Measurements from ENCODE around the gene MSI2.
A peak's percentile ranks its signal among the peaks of the same experiment; 100 is the strongest.
"Not testable (repeated sequence)": the region's sequence is repeated elsewhere in the genome, so short reads cannot be mapped to it uniquely, and the experiment has no call there.

Gene MSI2

GRCh38 chr17:57615836-57616757, 359.8 kb downstream of the MSI2 start:
- no peak for TF ChIP-seq CTCF (conservative IDR thresholded peaks at IDR 0.05; ENCODE audit: low read depth, low read length)
- no peak overlapping the region for H3K4me3 ChIP-seq (ENCODE audit: low read depth, low read length)
- DNase-seq (ENCODE audit: low read depth) = no peak

DNA sequence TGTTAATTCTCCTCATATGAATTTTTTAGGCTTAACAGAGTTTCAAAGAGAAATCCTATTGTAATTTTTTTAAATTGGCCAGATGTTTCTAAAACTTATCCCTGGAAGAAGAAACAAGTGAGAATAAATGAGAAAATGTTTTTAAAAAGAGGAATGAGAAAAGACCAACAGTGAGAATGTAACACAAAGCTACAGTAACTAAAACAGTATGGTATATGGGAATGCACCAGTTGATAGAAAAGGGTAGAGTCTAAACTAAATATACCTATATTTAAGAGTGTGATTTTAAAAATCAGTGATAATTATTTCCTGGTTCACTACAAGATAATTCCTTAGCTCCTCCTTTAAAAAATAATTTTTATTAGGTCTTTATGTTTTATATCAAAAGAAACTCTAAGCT, 360.9 kb downstream of the MSI2 start:
- no peak for DNase-seq (ENCODE audit: low read depth)
- TF ChIP-seq CTCF (conservative IDR thresholded peaks at IDR 0.05; ENCODE audit: low read depth, low read length) = no peak
- H3K4me3 ChIP-seq (ENCODE audit: low read depth, low read length) = no peak overlapping the region

- no peak for TF ChIP-seq CTCF (conservative IDR thresholded peaks at IDR 0.05; ENCODE audit: low read depth, low read length)
- DNase-seq (ENCODE audit: low read depth) = peak; percentile 45
- H3K4me3 ChIP-seq (ENCODE audit: low read depth, low read length) = no peak overlapping the region
These were observed 363.0 kb downstream of the MSI2 start for GRCh38 chr17:57619061-57619937.

- no peak for TF ChIP-seq CTCF (conservative IDR thresholded peaks at IDR 0.05; ENCODE audit: low read depth, low read length)
- no peak for DNase-seq (ENCODE audit: low read depth)
- H3K4me3 ChIP-seq (ENCODE audit: low read depth, low read length) = no peak overlapping the region
These were observed 364.3 kb downstream of the MSI2 start for GRCh38 chr17:57620576-57620975.

DNA sequence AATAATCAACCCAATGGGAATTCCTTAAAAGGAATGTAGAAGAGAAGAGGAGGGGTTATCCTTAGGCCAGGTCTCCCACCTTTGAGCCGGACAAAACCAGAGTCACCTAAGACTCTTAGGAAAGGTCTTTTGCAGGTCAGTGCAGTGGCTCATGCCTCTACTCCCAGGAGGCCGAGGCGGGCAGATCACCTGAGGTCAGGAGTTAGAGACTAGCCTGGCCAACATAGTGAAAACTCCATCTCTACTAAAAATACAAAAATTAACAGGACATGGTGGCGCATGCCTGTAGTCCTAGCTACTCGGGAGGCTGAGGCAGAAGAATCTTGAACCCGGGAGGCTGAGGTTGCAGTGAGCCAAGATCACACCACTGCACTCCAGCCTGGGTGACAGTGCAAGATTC, 365.5 kb downstream of the MSI2 start:
- H3K4me3 ChIP-seq (ENCODE audit: low read depth, low read length); DNase-seq (ENCODE audit: low read depth): not testable (repeated sequence)

- no peak for TF ChIP-seq CTCF (conservative IDR thresholded peaks at IDR 0.05; ENCODE audit: low read depth, low read length)
- H3K4me3 ChIP-seq (ENCODE audit: low read depth, low read length) = no peak overlapping the region
- DNase-seq (ENCODE audit: low read depth) = no peak
These were observed 366.0 kb downstream of the MSI2 start for GRCh38 chr17:57622306-57622682.

DNA sequence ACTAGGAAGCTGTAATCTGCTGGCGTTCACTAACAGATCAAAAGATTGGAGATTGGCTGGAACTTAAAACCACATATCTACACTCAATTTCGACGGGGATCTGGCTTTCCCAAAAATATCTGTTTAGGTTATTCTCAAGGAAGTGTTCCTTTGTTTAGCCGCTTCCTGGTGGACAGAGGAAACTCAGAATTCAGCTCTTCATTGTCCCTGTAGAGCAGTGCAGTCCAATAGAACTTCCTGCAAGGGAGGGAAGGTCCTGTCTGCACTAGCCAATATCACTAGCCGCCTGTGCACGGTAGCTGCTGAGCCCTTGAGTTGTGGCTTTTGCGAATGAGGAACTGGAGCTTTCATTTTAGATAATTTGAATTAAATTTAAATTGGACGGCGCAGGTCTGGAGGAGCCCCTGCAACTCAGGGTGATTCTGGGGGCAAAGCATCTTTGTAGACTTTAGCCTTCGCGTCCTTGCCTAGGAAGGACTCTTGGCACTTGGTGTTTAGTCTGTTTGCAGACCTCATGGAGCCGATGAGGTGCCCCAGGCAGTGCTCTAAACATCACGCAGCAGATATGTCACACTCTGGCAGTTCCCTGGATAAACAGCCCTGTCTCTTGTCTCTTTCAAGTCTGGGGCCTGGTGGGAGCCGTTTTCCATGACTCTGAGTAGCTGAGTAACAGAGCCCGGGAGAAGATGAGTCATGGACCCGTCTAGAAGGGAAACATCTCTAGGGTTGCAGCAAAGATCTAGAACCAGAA, 366.5 kb downstream of the MSI2 start:
- no peak overlapping the region for H3K4me3 ChIP-seq (ENCODE audit: low read depth, low read length)
- peak; percentile 68 for DNase-seq (ENCODE audit: low read depth)
- TF ChIP-seq CTCF (conservative IDR thresholded peaks at IDR 0.05; ENCODE audit: low read depth, low read length) = no peak

Data from choroid plexus epithelial cell (primary cell).